Ascending aorta (tissue), 2 donors: ENCODE results near the gene XRCC5. TPM values are rescaled to one million over a fixed set of nuclear protein-coding genes. Genes with fewer than 3 reads are reported as not detected.

ENCODE experiments used
- DNase-seq, 2 donors: peaks; one replicate each; pipeline ENCODE4 v3.0.0-alpha.2; 2019; ENCODE audit warnings: low spot score in 2 of 2
- H3K27ac ChIP-seq, 2 donors: fragments of 200-600 bp; sonication (generic); one replicate each; pipeline ENCODE4 v1.5.1; 2016 to 2017; ENCODE audit warnings: mild to moderate bottlenecking in 1 of 2
- H3K27me3 ChIP-seq: fragments of 200-600 bp; sonication (generic); one replicate; pipeline ENCODE4 v1.5.1; 2017
- H3K36me3 ChIP-seq, 2 donors: fragments of 200-600 bp; sonication (generic); one replicate each; pipeline ENCODE4 v1.5.1; 2016
- H3K4me1 ChIP-seq, 2 donors: fragments of 200-600 bp; sonication (generic); one replicate each; pipeline ENCODE4 v1.5.1; 2016 to 2017; ENCODE audit warnings: mild to moderate bottlenecking in 1 of 2
- H3K4me3 ChIP-seq, 2 donors: fragments of 200-600 bp; sonication (generic); one replicate each; pipeline ENCODE4 v1.5.1; 2016 to 2017; ENCODE audit warnings: mild to moderate bottlenecking in 1 of 2
- H3K9me3 ChIP-seq, 2 donors: fragments of 200-600 bp; sonication (generic); one replicate each; pipeline ENCODE4 v1.5.1; 2016
- intact Hi-C: fragments of 100-400 bp; cut with DNase I; formaldehyde crosslinking; loops from one replicate; pipeline ENCODE4 v1.15.1; 2023
- total RNA-seq: library from RNA; depleted of rRNA; stranded (reverse); fragments of >200 nt; gene quantifications from one replicate; pipeline ENCODE4 v1.1.0, GENCODE V29; 2016
- TF ChIP-seq, protein P1 (sequence below), 3 experiments: fragments of 200-600 bp in 2 of 3; fragments of 450-650 bp in 1 of 3; sonication (generic) in 2 of 3; IDR thresholded peaks; one replicate each; pipeline ENCODE4 v1.5.1; 2016 to 2019; ENCODE audit warnings: antibody characterized with exemption in 3 of 3, mild to moderate bottlenecking in 1 of 3, moderate library complexity in 1 of 3

XRCC5 gene
- total RNA-seq, 1 donor from 2014 or later: 45.4 TPM

DNA sequence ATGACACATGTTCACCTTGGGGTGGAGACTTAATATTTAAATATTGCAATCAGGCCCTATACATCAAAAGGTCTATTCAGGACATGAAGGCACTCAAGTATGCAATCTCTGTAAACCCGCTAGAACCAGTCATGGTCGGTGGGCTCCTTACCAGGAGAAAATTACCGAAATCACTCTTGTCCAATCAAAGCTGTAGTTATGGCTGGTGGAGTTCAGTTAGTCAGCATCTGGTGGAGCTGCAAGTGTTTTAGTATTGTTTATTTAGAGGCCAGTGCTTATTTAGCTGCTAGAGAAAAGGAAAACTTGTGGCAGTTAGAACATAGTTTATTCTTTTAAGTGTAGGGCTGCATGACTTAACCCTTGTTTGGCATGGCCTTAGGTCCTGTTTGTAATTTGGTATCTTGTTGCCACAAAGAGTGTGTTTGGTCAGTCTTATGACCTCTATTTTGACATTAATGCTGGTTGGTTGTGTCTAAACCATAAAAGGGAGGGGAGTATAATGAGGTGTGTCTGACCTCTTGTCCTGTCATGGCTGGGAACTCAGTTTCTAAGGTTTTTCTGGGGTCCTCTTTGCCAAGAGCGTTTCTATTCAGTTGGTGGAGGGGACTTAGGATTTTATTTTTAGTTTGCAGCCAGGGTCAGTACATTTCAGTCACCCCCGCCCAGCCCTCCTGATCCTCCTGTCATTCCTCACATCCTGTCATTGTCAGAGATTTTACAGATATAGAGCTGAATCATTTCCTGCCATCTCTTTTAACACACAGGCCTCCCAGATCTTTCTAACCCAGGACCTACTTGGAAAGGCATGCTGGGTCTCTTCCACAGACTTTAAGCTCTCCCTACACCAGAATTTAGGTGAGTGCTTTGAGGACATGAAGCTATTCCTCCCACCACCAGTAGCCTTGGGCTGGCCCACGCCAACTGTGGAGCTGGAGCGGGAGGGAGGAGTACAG, 108.1 kb downstream of the XRCC5 start:
- no peak overlapping the region for H3K4me3 ChIP-seq
- TF ChIP-seq, protein P1, sequence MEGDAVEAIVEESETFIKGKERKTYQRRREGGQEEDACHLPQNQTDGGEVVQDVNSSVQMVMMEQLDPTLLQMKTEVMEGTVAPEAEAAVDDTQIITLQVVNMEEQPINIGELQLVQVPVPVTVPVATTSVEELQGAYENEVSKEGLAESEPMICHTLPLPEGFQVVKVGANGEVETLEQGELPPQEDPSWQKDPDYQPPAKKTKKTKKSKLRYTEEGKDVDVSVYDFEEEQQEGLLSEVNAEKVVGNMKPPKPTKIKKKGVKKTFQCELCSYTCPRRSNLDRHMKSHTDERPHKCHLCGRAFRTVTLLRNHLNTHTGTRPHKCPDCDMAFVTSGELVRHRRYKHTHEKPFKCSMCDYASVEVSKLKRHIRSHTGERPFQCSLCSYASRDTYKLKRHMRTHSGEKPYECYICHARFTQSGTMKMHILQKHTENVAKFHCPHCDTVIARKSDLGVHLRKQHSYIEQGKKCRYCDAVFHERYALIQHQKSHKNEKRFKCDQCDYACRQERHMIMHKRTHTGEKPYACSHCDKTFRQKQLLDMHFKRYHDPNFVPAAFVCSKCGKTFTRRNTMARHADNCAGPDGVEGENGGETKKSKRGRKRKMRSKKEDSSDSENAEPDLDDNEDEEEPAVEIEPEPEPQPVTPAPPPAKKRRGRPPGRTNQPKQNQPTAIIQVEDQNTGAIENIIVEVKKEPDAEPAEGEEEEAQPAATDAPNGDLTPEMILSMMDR (IDR thresholded peaks at IDR 0.05): no peak
- no peaks in the 10 kb centered on the region for H3K27me3 ChIP-seq
- H3K36me3 ChIP-seq: peaks cover 0 to 5% of the 10 kb centered on the region in 2 donors
- DNase-seq: no peak
- intact Hi-C loops: no loop called here
- no peaks in the 10 kb centered on the region for H3K9me3 ChIP-seq
- H3K4me1 ChIP-seq: no peaks in the 10 kb centered on the region
- no peak overlapping the region for H3K27ac ChIP-seq

DNA sequence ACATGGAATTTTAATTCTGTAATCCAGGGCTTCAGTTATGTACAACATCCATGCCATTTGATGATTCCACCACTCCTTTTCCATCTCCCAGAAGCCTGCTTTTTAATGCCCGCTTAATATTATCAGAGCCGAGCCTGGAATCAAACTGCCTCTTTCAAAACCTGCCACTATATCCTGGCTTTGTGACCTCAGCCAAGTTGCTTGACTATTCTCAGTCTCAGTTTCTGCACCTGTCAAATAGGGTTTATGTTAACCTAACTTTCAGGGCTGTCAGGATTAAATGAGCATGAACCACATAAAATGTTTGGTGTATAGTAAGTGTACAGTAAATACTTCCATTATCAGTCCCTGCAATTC, 108.7 kb downstream of the XRCC5 start:
- intact Hi-C loops: no loop called here
- DNase-seq: no peak
- no peaks in the 10 kb centered on the region for H3K27me3 ChIP-seq
- H3K4me3 ChIP-seq: no peak overlapping the region
- no peaks in the 10 kb centered on the region for H3K4me1 ChIP-seq
- H3K27ac ChIP-seq: no peak overlapping the region
- TF ChIP-seq, protein P1 (IDR thresholded peaks at IDR 0.05): no peak
- H3K9me3 ChIP-seq: no peaks in the 10 kb centered on the region
- H3K36me3 ChIP-seq: peaks cover 0 to 5% of the 10 kb centered on the region in 2 donors

DNA sequence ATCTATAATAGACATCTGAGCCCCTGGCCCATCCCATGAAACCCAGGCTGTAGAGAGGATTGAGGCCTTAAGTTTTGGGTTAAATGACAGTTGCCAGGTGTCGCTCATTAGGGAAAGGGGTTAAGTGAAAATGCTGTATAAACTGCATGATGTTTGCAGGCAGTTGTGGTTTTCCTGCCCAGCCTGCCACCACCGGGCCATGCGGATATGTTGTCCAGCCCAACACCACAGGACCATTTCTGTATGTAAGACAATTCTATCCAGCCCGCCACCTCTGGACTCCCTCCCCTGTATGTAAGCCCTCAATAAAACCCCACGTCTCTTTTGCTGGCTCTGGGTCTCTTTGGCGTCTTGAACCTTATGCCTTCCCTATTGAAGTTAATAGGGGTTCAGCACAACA, 110.7 kb downstream of the XRCC5 start:
- DNase-seq: no peak
- TF ChIP-seq, protein P1 (IDR thresholded peaks at IDR 0.05): no peak
- intact Hi-C loops: no loop called here
- H3K27me3 ChIP-seq: no peaks in the 10 kb centered on the region
- H3K36me3 ChIP-seq: peaks cover 0 to 5% of the 10 kb centered on the region in 2 donors
- H3K4me1 ChIP-seq: no peaks in the 10 kb centered on the region
- H3K27ac ChIP-seq: no peak overlapping the region
- no peak overlapping the region for H3K4me3 ChIP-seq
- H3K9me3 ChIP-seq: no peaks in the 10 kb centered on the region

DNA sequence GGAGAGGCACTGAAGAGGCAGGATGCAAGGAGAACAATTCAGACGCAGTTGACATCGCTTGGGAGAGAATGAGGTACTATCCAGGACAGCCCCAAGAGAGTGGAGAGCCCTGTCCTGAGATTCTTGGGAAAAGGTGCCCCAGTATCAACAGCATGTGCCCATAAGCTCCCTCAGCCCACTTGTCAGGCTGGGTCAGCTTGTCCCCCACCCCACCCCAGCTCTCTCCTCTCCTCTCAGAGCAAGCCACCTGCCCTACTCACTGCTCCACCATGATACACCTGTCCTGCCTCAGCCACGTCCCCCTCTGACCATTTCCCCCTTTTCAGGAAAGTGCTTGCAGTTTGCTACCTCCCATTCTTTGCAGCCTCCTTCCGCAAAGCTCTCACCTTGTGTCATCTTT, 111.8 kb downstream of the XRCC5 start:
- H3K9me3 ChIP-seq: no peaks in the 10 kb centered on the region
- peaks cover 0 to 5% of the 10 kb centered on the region in 2 donors for H3K36me3 ChIP-seq
- TF ChIP-seq, protein P1 (IDR thresholded peaks at IDR 0.05): no peak
- intact Hi-C loops: no loop called here
- DNase-seq: no peak
- no peak overlapping the region for H3K27ac ChIP-seq
- no peaks in the 10 kb centered on the region for H3K4me1 ChIP-seq
- H3K4me3 ChIP-seq: no peak overlapping the region
- H3K27me3 ChIP-seq: no peaks in the 10 kb centered on the region

DNA sequence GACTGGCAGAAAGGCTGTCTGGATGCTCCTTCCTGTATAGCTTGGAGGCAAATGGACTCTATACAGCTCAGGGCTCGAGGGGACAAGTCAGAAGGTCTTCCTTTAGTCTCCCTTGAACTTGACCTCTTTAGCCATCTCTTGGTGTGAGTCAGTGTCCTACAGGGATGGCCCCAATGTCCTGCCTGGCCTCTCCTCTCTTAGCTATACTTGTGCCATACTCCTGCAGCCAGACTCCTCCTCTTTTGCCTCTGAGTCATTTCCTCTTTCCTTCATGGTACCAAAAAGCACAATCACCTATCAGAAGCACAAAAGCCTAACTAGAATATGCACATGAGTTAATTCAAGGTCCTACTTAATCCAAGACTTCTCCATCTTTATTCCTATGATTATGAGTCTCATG, 112.7 kb downstream of the XRCC5 start:
- no peak for DNase-seq
- no peak overlapping the region for H3K4me3 ChIP-seq
- H3K27ac ChIP-seq: no peak overlapping the region
- H3K36me3 ChIP-seq: peaks cover 0 to 5% of the 10 kb centered on the region in 2 donors
- intact Hi-C loops: no loop called here
- no peaks in the 10 kb centered on the region for H3K27me3 ChIP-seq
- no peaks in the 10 kb centered on the region for H3K9me3 ChIP-seq
- TF ChIP-seq, protein P1 (IDR thresholded peaks at IDR 0.05): no peak
- H3K4me1 ChIP-seq: no peaks in the 10 kb centered on the region
